Measurements from ENCODE around the gene WARS2.

The WARS2 gene

GRCh38 chr1:118999348-119000071 lies 140.9 kb downstream of the WARS2 start:
- Histone ChIP-seq H3K9ac (ENCODE audit: low read length) (no peak overlapping the region), H3K79me2 (ENCODE audit: control insufficient read depth, insufficient read depth, low read length, poor library complexity) (no peaks in the 10 kb centered on the region), H2AK5ac (ENCODE audit: low read length) (no peak overlapping the region), H2BK5ac (ENCODE audit: low read depth, low read length, poor library complexity) (no peak overlapping the region), H4K8ac (ENCODE audit: low read depth, low read length) (no peak overlapping the region), H3K27ac (ENCODE audit: low read depth, low read length) (no peak overlapping the region), H3K36me3 (ENCODE audit: control insufficient read depth in 1 of 2, insufficient read depth in 2 of 2, low read length in 2 of 2) (no peaks in the 10 kb centered on the region), H3K4me1 (ENCODE audit: control insufficient read depth in 1 of 2, insufficient read depth in 2 of 2, low read length in 2 of 2) (peaks cover 16 to 17% of the 10 kb centered on the region in 2 experiments), H2BK120ac (ENCODE audit: insufficient read depth, low read length, poor library complexity) (no peak overlapping the region), H3K4me3 (ENCODE audit: low read depth, low read length) (no peak overlapping the region), H4K12ac (ENCODE audit: low read depth, low read length) (no peak overlapping the region), H3K18ac (ENCODE audit: low read length) (no peak overlapping the region), H3K23ac (ENCODE audit: low read length) (no peak overlapping the region), H3K4ac (ENCODE audit: low read depth, low read length) (no peak overlapping the region), H4K91ac (ENCODE audit: low read depth, low read length) (no peak overlapping the region), H3K4me2 (ENCODE audit: low read length) (no peak overlapping the region), H2AFZ (ENCODE audit: insufficient read depth, low read length, poor library complexity) (no peak overlapping the region), H3K9me3 (ENCODE audit: insufficient read depth, low read depth, low read length) (peaks cover 5% of the 10 kb centered on the region), H2BK12ac (ENCODE audit: low read length) (no peak overlapping the region), H3K79me1 (ENCODE audit: low read length) (no peaks in the 10 kb centered on the region), H3K14ac (ENCODE audit: low read length) (no peak overlapping the region), H3K27me3 (ENCODE audit: insufficient read depth, low read length) (peaks cover 71% of the 10 kb centered on the region)
- WGBS (ENCODE audit: extremely low coverage, insufficient coverage, insufficient read length), result no CpG with 5 or more reads among the region's 27 CpGs
- no peak for DNase-seq

GRCh38 chr1:118998171-118998570 lies 142.3 kb downstream of the WARS2 start:
- WGBS (ENCODE audit: extremely low coverage, insufficient coverage, insufficient read length), result no CpG with 5 or more reads among the region's 2 CpGs

DNA sequence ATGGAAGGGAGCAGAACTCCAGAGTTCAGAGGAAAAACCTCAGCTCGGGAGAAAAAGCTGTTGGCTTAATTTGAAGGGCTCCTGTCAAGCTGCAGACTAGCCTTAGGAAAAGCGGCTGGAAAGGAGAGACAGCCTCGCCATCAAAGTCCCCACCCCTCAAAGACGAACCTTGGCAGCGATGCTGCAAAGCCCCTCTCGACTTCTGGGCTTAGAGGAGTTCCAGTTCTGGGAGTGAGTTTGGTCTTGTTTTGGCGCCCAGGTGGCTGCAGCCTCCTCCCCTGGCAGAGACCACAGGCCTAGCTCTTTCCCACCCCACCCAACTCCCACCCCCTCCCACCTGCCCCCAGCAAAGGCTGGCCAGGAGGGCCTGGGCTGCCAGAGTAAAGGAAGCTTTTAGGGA lies 143.2 kb downstream of the WARS2 start:
- Histone ChIP-seq H3K4me2 (ENCODE audit: low read length) (no peak overlapping the region), H3K4me1 (ENCODE audit: control insufficient read depth in 1 of 2, insufficient read depth in 2 of 2, low read length in 2 of 2) (peaks cover 19 to 20% of the 10 kb centered on the region in 2 experiments), H2AFZ (ENCODE audit: insufficient read depth, low read length, poor library complexity) (no peak overlapping the region), H2BK120ac (ENCODE audit: insufficient read depth, low read length, poor library complexity) (no peak overlapping the region), H3K27me3 (ENCODE audit: insufficient read depth, low read length) (peaks cover 82% of the 10 kb centered on the region), H3K79me2 (ENCODE audit: control insufficient read depth, insufficient read depth, low read length, poor library complexity) (no peaks in the 10 kb centered on the region), H3K4me3 (ENCODE audit: low read depth, low read length) (no peak overlapping the region), H2AK5ac (ENCODE audit: low read length) (no peak overlapping the region), H3K79me1 (ENCODE audit: low read length) (no peaks in the 10 kb centered on the region), H4K91ac (ENCODE audit: low read depth, low read length) (no peak overlapping the region), H2BK12ac (ENCODE audit: low read length) (no peak overlapping the region), H4K12ac (ENCODE audit: low read depth, low read length) (no peak overlapping the region), H3K9me3 (ENCODE audit: insufficient read depth, low read depth, low read length) (peaks cover 10% of the 10 kb centered on the region), H3K18ac (ENCODE audit: low read length) (no peak overlapping the region), H3K23ac (ENCODE audit: low read length) (no peak overlapping the region), H3K14ac (ENCODE audit: low read length) (no peak overlapping the region), H2BK5ac (ENCODE audit: low read depth, low read length, poor library complexity) (no peak overlapping the region), H3K4ac (ENCODE audit: low read depth, low read length) (no peak overlapping the region), H3K9ac (ENCODE audit: low read length) (no peak overlapping the region), H3K36me3 (ENCODE audit: control insufficient read depth in 1 of 2, insufficient read depth in 2 of 2, low read length in 2 of 2) (no peaks in the 10 kb centered on the region), H3K27ac (ENCODE audit: low read depth, low read length) (no peak overlapping the region), H4K8ac (ENCODE audit: low read depth, low read length) (no peak overlapping the region)
- no peak for DNase-seq
- no CpG with 5 or more reads among the region's 7 CpGs for WGBS (ENCODE audit: extremely low coverage, insufficient coverage, insufficient read length)

More at GRCh38 chr1:118998171-118998570, 142.3 kb downstream of the WARS2 start:
- Histone ChIP-seq H3K9me3 (ENCODE audit: insufficient read depth, low read depth, low read length) (peaks cover 7% of the 10 kb centered on the region), H3K23ac (ENCODE audit: low read length) (no peak overlapping the region), H3K9ac (ENCODE audit: low read length) (no peak overlapping the region), H2AK5ac (ENCODE audit: low read length) (no peak overlapping the region), H4K12ac (ENCODE audit: low read depth, low read length) (no peak overlapping the region), H4K91ac (ENCODE audit: low read depth, low read length) (no peak overlapping the region), H3K14ac (ENCODE audit: low read length) (no peak overlapping the region), H3K4me2 (ENCODE audit: low read length) (no peak overlapping the region), H3K4me1 (ENCODE audit: control insufficient read depth in 1 of 2, insufficient read depth in 2 of 2, low read length in 2 of 2) (peaks cover 18% of the 10 kb centered on the region in 2 experiments), H3K18ac (ENCODE audit: low read length) (no peak overlapping the region), H2AFZ (ENCODE audit: insufficient read depth, low read length, poor library complexity) (no peak overlapping the region), H3K27me3 (ENCODE audit: insufficient read depth, low read length) (peaks cover 77% of the 10 kb centered on the region), H3K4ac (ENCODE audit: low read depth, low read length) (no peak overlapping the region), H2BK12ac (ENCODE audit: low read length) (no peak overlapping the region), H3K4me3 (ENCODE audit: low read depth, low read length) (no peak overlapping the region), H2BK120ac (ENCODE audit: insufficient read depth, low read length, poor library complexity) (no peak overlapping the region), H4K8ac (ENCODE audit: low read depth, low read length) (no peak overlapping the region), H2BK5ac (ENCODE audit: low read depth, low read length, poor library complexity) (no peak overlapping the region), H3K36me3 (ENCODE audit: control insufficient read depth in 1 of 2, insufficient read depth in 2 of 2, low read length in 2 of 2) (no peaks in the 10 kb centered on the region), H3K79me2 (ENCODE audit: control insufficient read depth, insufficient read depth, low read length, poor library complexity) (no peaks in the 10 kb centered on the region), H3K27ac (ENCODE audit: low read depth, low read length) (no peak overlapping the region), H3K79me1 (ENCODE audit: low read length) (no peaks in the 10 kb centered on the region)
- no peak for DNase-seq

GRCh38 chr1:118995312-118996016 lies 145.0 kb downstream of the WARS2 start:
- Histone ChIP-seq H4K8ac (ENCODE audit: low read depth, low read length) (no peak overlapping the region), H3K79me1 (ENCODE audit: low read length) (no peaks in the 10 kb centered on the region), H3K4ac (ENCODE audit: low read depth, low read length) (no peak overlapping the region), H3K36me3 (ENCODE audit: control insufficient read depth in 1 of 2, insufficient read depth in 2 of 2, low read length in 2 of 2) (no peaks in the 10 kb centered on the region), H3K9ac (ENCODE audit: low read length) (no peak overlapping the region), H2BK5ac (ENCODE audit: low read depth, low read length, poor library complexity) (no peak overlapping the region), H2BK12ac (ENCODE audit: low read length) (no peak overlapping the region), H3K9me3 (ENCODE audit: insufficient read depth, low read depth, low read length) (peaks cover 7% of the 10 kb centered on the region), H2BK120ac (ENCODE audit: insufficient read depth, low read length, poor library complexity) (no peak overlapping the region), H3K23ac (ENCODE audit: low read length) (no peak overlapping the region), H3K4me1 (ENCODE audit: control insufficient read depth in 1 of 2, insufficient read depth in 2 of 2, low read length in 2 of 2) (peaks cover 4 to 7% of the 10 kb centered on the region in 2 experiments), H4K91ac (ENCODE audit: low read depth, low read length) (no peak overlapping the region), H4K12ac (ENCODE audit: low read depth, low read length) (no peak overlapping the region), H3K14ac (ENCODE audit: low read length) (no peak overlapping the region), H3K4me3 (ENCODE audit: low read depth, low read length) (no peak overlapping the region), H3K27me3 (ENCODE audit: insufficient read depth, low read length) (peaks cover 86% of the 10 kb centered on the region), H2AK5ac (ENCODE audit: low read length) (no peak overlapping the region), H3K27ac (ENCODE audit: low read depth, low read length) (no peak overlapping the region), H3K79me2 (ENCODE audit: control insufficient read depth, insufficient read depth, low read length, poor library complexity) (no peaks in the 10 kb centered on the region), H3K4me2 (ENCODE audit: low read length) (no peak overlapping the region), H2AFZ (ENCODE audit: insufficient read depth, low read length, poor library complexity) (no peak overlapping the region), H3K18ac (ENCODE audit: low read length) (no peak overlapping the region)
- DNase-seq, result no peak
- no CpG with 5 or more reads among the region's 3 CpGs for WGBS (ENCODE audit: extremely low coverage, insufficient coverage, insufficient read length)

Data from trophoblast cell (in vitro differentiated cells and primary cell).